GM12878 (cell line): ENCODE results near the gene DAD1. TPM values are rescaled to one million over a fixed set of nuclear protein-coding genes. Genes with fewer than 3 reads are reported as not detected.

Experiments used
- ATAC-seq: fragments of 200-7000 bp; cut with Tn5 transposase; 3 replicates; pipeline ENCODE4 v1.9.1; 2020; ENCODE audit warnings: mild to moderate bottlenecking, moderate library complexity
- BruUV-seq: library from RNA; stranded (reverse); fragments of 400-500 nt; replicated peaks from 2 replicates; lab custom pipeline; 2021; lab: Mats Ljungman, UMichigan
- CTCF ChIA-PET: fragments of 300-600 bp; sonication (Branson Sonifier 250); formaldehyde crosslinking; extraction: SDS; loops from one replicate; lab custom pipeline; 2021; ENCODE audit warnings: inconsistent platforms; lab: Yijun Ruan, JAX
- POLR2A ChIA-PET: fragments of 350-600 bp; formaldehyde crosslinking; extraction: SDS; loops from one replicate; lab custom pipeline; 2021; ENCODE audit warnings: inconsistent platforms; lab: Charles Lee
- RAD21 ChIA-PET: fragments of 300-600 bp; sonication (Branson Sonifier 250); formaldehyde crosslinking; loops from one replicate; lab custom pipeline; 2023; ENCODE audit warnings: antibody characterized with exemption; ENCODE audit not compliant: unreplicated experiment; lab: Charles Lee
- SMC1A ChIA-PET: fragments of 300-600 bp; sonication (Branson Sonifier 250); formaldehyde crosslinking; loops from one replicate; lab custom pipeline; 2023; ENCODE audit not compliant: unreplicated experiment, uncharacterized antibody; lab: Charles Lee
- DNase-seq: peaks from one replicate; pipeline ENCODE4 v3.0.0-alpha.2; 2011; ENCODE audit warnings: low read depth, low spot score
- FAIRE-seq: peaks from 3 replicates; lab custom pipeline; 2011; peaks lifted over from hg19 to GRCh38; lab: Jason Lieb, UNC
- H2AFZ ChIP-seq: 2 replicates; pipeline ENCODE4 v1.6.0; 2011; ENCODE audit warnings: low read depth, low read length, control low read depth; ENCODE audit not compliant: control insufficient read depth
- H3K27ac ChIP-seq: 2 replicates; pipeline ENCODE4 v1.5.1; 2011; ENCODE audit warnings: control low read depth; ENCODE audit not compliant: control insufficient read depth, insufficient read depth
- H3K27me3 ChIP-seq, 2 experiments: replicated peaks in 1 of 2; 2 replicates each; pipeline versions ENCODE4 v1.6.0 to v1.6.1; 2011; ENCODE audit warnings: low read length in 1 of 2; ENCODE audit not compliant: control insufficient read depth in 2 of 2, insufficient read depth in 2 of 2
- H3K36me3 ChIP-seq, 2 experiments: 2 replicates each; pipeline ENCODE4 v1.5.1; 2011; ENCODE audit warnings: low read length in 1 of 2; ENCODE audit not compliant: control insufficient read depth in 2 of 2, insufficient read depth in 2 of 2
- H3K4me1 ChIP-seq: 2 replicates; pipeline ENCODE4 v1.6.1; 2011; ENCODE audit warnings: mild to moderate bottlenecking, low read length, moderate library complexity, mixed read lengths; ENCODE audit not compliant: control insufficient read depth, insufficient read depth
- H3K4me2 ChIP-seq: 2 replicates; pipeline ENCODE4 v1.6.0; 2011; ENCODE audit warnings: control low read depth; ENCODE audit not compliant: control insufficient read depth, insufficient read depth
- H3K4me3 ChIP-seq: fragments of 200-600 bp; sonication (generic); 2 replicates; pipeline ENCODE4 v1.5.1; 2016
- H3K79me2 ChIP-seq: 2 replicates; pipeline ENCODE4 v1.6.0; 2011; ENCODE audit warnings: low read length; ENCODE audit not compliant: control insufficient read depth, insufficient read depth
- H3K9ac ChIP-seq: 2 replicates; pipeline ENCODE4 v1.8.0; 2011; ENCODE audit warnings: low read length, control low read depth, mixed read lengths; ENCODE audit not compliant: control insufficient read depth, insufficient read depth
- H3K9me3 ChIP-seq: replicated peaks from 3 replicates; pipeline ENCODE4 v1.5.1; 2011; ENCODE audit warnings: mild to moderate bottlenecking, low read length; ENCODE audit not compliant: control insufficient read depth, insufficient read depth
- H4K20me1 ChIP-seq: 2 replicates; pipeline ENCODE4 v1.6.0; 2011; ENCODE audit not compliant: control insufficient read depth, insufficient read depth
- ASH2L ChIP-seq: fragments of 300-600, 200-600 bp; sonication (generic); IDR thresholded peaks from 2 replicates; pipeline ENCODE4 v1.6.1; 2017; ENCODE audit warnings: low read depth, mild to moderate bottlenecking, borderline replicate concordance
- BCL11A ChIP-seq: IDR thresholded peaks from 2 replicates; pipeline ENCODE4 v1.6.1; 2011; ENCODE audit warnings: low read depth, low read length
- EGR1 ChIP-seq, 2 experiments: IDR thresholded peaks; 1 replicate in 1 of 2; 2 replicates in 1 of 2; pipeline ENCODE4 v1.6.1; 2011 to 2012; ENCODE audit warnings: low read depth in 2 of 2, low read length in 2 of 2, borderline replicate concordance in 1 of 2, mild to moderate bottlenecking in 1 of 2, moderate library complexity in 1 of 2
- HCFC1 ChIP-seq: fragments of 150-350 bp; IDR thresholded peaks from 2 replicates; pipeline ENCODE4 v1.6.1; 2014; ENCODE audit warnings: low read length
- IKZF2 ChIP-seq, 2 experiments: fragments of 450-650 bp; IDR thresholded peaks; 2 replicates each; pipeline ENCODE4 v1.6.1; 2017; ENCODE audit warnings: mild to moderate bottlenecking in 2 of 2, moderate library complexity in 2 of 2
- MEF2A ChIP-seq: IDR thresholded peaks from 2 replicates; pipeline ENCODE4 v1.6.1; 2011; ENCODE audit warnings: low read depth, mild to moderate bottlenecking, low read length, moderate library complexity; ENCODE audit not compliant: insufficient read depth
- NFYA ChIP-seq: IDR thresholded peaks from 2 replicates; pipeline ENCODE4 v1.6.1; 2011; ENCODE audit warnings: low read depth, mild to moderate bottlenecking, low read length, improper control_type of control experiment, borderline replicate concordance
- SMAD5 ChIP-seq: IDR thresholded peaks from 2 replicates; pipeline ENCODE4 v1.6.1; 2016; ENCODE audit warnings: antibody characterized with exemption, low read depth
- TARDBP ChIP-seq: IDR thresholded peaks from 2 replicates; pipeline ENCODE4 v1.6.1; 2016; ENCODE audit warnings: borderline replicate concordance
- TBL1XR1 ChIP-seq: IDR thresholded peaks from 2 replicates; pipeline ENCODE4 v1.6.1; 2012; ENCODE audit warnings: low read depth, low read length, improper control_type of control experiment
- WGBS: methylation state at CpG from one replicate; pipeline ENCODE4 v1.1.6; 2016; ENCODE audit warnings: low lambda C conversion rate; ENCODE audit not compliant: insufficient replicate concordance, insufficient coverage; ENCODE audit errors: missing lambda C conversion rate; 5-methylcytosine and 5-hydroxymethylcytosine counted together
- in situ Hi-C: fragments of 300-500 bp; cut with MboI; formaldehyde crosslinking; loops from 9 replicates; pipeline ENCODE4 v1.14.3; 2018; ENCODE audit warnings: mixed read lengths
- intact Hi-C: fragments of 100-400 bp; cut with micrococcal nuclease; formaldehyde crosslinking; loops from one replicate; pipeline ENCODE4 v1.14.2; 2022; ENCODE audit not compliant: unreplicated experiment
- polyA plus RNA-seq, 11 experiments: library from polyadenylated mRNA; depleted of rRNA in 4 of 11; unstranded in 6 of 11; stranded (reverse) in 5 of 11; fragments of >200 nt; fragmentation: Nextera tagmentation in 4 of 11; fragmentation: Illumina TruSeq in 1 of 11; extraction: Ambion mirVana in 4 of 11; extraction: Trizol in 1 of 11; gene quantifications; 1 replicate in 1 of 11; 2 replicates in 10 of 11; pipeline versions ENCODE4 v1.2.1 to v1.2.3, GENCODE V29; 2011 to 2016; ENCODE audit warnings: inconsistent platforms in 2 of 11, missing spikeins in 2 of 11, low read depth in 1 of 11
- total RNA-seq, 4 experiments: library from RNA; depleted of rRNA in 3 of 4; stranded (reverse); fragments of >200 nt in 3 of 4; fragmentation: Illumina TruSeq in 1 of 4; extraction: Trizol in 1 of 4; gene quantifications; 2 replicates each; pipeline versions ENCODE4 v1.2.1 to v1.2.3, GENCODE V29; 2013 to 2021
- TF ChIP-seq, protein P1 (sequence below): fragments of 450-650 bp; formaldehyde crosslinking; IDR thresholded peaks from 2 replicates; pipeline ENCODE4 v1.4.0; 2020; ENCODE audit warnings: mild to moderate bottlenecking, moderate library complexity
- TF ChIP-seq, protein P2 (sequence below), 3 experiments: IDR thresholded peaks in 2 of 3; conservative IDR thresholded peaks in 1 of 3; 2 replicates each; pipeline ENCODE4 v1.5.1; 2011; ENCODE audit warnings: low read depth in 3 of 3, low read length in 3 of 3, mild to moderate bottlenecking in 3 of 3, control low read depth in 2 of 3, moderate library complexity in 2 of 3, inconsistent platforms in 1 of 3, mixed read lengths in 1 of 3; ENCODE audit not compliant: control insufficient read depth in 2 of 3, insufficient read depth in 1 of 3; ENCODE audit errors: extremely low read depth in 1 of 3
- TF ChIP-seq, protein P3 (sequence below): fragments of 450-650 bp; formaldehyde crosslinking; IDR thresholded peaks from 2 replicates; pipeline ENCODE4 v1.5.0; 2022; ENCODE audit warnings: mild to moderate bottlenecking, missing genetic modification characterization

DAD1 gene
- total and polyA plus RNA-seq, 10 of the 15 experiments (the other 5 are each of a cell fraction or from before 2014, with no cell fraction given) = 161 to 920 (median 319) TPM

DNA sequence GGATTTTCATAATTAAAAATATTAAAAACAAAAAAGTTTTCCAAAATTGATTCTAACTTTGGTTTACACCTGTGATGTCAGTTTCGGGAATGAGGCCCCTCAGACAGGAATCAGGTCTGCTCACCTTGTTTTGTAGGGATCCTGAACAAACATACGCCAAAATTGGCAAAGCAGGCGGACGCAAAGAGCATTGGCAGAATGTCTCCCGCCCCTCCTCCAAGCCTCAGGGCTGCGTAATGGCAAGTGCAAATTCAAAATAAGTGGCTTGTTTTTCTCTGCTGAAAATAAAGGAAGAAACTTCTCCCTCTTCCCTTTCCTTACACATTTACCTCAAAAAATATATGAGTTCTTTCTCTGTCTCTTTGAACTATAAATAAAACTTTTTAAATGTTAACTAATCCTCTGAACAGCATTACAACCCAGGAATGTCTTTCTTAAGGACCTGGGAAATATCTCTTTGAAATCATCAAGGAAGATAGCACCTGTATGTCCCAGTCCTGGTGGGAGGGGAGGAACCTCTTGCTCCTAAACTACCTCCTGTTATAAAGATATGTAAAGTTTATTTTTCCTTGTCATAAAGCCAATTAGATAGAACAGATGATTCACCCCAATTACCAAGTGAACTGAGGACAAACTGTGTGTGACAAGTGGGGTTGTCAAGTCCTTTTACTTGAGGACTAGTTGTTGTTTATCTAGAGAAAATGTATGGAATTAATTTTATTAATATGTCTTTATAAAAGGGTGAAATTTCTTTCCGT lies 38.7 kb upstream of the DAD1 start (continued):
- TF ChIP-seq NFYA = no peak
- TF ChIP-seq, protein P1, sequence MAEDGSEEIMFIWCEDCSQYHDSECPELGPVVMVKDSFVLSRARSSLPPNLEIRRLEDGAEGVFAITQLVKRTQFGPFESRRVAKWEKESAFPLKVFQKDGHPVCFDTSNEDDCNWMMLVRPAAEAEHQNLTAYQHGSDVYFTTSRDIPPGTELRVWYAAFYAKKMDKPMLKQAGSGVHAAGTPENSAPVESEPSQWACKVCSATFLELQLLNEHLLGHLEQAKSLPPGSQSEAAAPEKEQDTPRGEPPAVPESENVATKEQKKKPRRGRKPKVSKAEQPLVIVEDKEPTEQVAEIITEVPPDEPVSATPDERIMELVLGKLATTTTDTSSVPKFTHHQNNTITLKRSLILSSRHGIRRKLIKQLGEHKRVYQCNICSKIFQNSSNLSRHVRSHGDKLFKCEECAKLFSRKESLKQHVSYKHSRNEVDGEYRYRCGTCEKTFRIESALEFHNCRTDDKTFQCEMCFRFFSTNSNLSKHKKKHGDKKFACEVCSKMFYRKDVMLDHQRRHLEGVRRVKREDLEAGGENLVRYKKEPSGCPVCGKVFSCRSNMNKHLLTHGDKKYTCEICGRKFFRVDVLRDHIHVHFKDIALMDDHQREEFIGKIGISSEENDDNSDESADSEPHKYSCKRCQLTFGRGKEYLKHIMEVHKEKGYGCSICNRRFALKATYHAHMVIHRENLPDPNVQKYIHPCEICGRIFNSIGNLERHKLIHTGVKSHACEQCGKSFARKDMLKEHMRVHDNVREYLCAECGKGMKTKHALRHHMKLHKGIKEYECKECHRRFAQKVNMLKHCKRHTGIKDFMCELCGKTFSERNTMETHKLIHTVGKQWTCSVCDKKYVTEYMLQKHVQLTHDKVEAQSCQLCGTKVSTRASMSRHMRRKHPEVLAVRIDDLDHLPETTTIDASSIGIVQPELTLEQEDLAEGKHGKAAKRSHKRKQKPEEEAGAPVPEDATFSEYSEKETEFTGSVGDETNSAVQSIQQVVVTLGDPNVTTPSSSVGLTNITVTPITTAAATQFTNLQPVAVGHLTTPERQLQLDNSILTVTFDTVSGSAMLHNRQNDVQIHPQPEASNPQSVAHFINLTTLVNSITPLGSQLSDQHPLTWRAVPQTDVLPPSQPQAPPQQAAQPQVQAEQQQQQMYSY (CRISPR knock-in tag) = no peak
- TF ChIP-seq, all 136 proteins: peak for 0

DNA sequence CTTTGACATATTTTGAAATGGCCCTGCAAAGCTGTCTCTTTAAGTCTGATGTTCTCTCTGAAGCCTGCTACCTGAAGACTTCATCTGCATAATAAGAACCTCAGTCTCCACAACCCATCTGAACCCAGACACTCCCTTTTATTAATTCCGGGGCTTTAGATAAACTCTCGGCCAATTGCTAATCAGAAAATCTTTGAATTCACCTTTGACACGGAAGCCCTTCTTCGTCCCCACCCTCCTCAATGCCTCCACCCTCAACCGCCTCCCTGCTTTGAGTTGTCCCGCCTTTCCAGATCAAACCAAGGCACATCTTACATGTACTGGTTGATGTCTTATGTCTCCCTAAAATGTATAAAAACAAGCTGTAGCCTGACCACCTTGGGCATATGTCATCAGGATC lies 37.6 kb upstream of the DAD1 start:
- in situ Hi-C loops = no loop called here
- Histone ChIP-seq H3K27ac (no peak overlapping the region), H3K4me3 (no peak overlapping the region), H3K4me2 (no peak overlapping the region), H3K9ac (no peak overlapping the region), H3K9me3 (no peaks in the 10 kb centered on the region; the same call in 2 of the 3 replicates), H2AFZ (no peak overlapping the region), H3K4me1 (no peaks in the 10 kb centered on the region), H3K79me2 (no peaks in the 10 kb centered on the region), H3K27me3 (no peaks in the 10 kb centered on the region; a peak in 1 of 4 replicates), H3K36me3 (no peaks in the 10 kb centered on the region), H4K20me1 (no peaks in the 10 kb centered on the region)
- intact Hi-C loops = no loop called here
- no TSS peak for BruUV-seq
- ChIA-PET SMC1A (no interaction called here), RAD21 (no interaction called here), CTCF (no interaction called here), POLR2A (no interaction called here)
- FAIRE-seq (no peak), ATAC-seq (no peak), DNase-seq (no peak)
- 57% methylated on average over 6 of the region's 6 CpGs for WGBS
- TF ChIP-seq SMAD5 = no peak
- TF ChIP-seq BCL11A = no peak
- TF ChIP-seq IKZF2 (IDR thresholded peaks at IDR 0.05) = no peak
- no peak for TF ChIP-seq MEF2A
- TF ChIP-seq HCFC1 = no peak
- TF ChIP-seq ASH2L = no peak
- no peak for TF ChIP-seq TBL1XR1
- no peak for TF ChIP-seq TARDBP
- TF ChIP-seq, protein P2, sequence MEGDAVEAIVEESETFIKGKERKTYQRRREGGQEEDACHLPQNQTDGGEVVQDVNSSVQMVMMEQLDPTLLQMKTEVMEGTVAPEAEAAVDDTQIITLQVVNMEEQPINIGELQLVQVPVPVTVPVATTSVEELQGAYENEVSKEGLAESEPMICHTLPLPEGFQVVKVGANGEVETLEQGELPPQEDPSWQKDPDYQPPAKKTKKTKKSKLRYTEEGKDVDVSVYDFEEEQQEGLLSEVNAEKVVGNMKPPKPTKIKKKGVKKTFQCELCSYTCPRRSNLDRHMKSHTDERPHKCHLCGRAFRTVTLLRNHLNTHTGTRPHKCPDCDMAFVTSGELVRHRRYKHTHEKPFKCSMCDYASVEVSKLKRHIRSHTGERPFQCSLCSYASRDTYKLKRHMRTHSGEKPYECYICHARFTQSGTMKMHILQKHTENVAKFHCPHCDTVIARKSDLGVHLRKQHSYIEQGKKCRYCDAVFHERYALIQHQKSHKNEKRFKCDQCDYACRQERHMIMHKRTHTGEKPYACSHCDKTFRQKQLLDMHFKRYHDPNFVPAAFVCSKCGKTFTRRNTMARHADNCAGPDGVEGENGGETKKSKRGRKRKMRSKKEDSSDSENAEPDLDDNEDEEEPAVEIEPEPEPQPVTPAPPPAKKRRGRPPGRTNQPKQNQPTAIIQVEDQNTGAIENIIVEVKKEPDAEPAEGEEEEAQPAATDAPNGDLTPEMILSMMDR (IDR thresholded peaks at IDR 0.05 in 2 of 3, conservative IDR thresholded peaks at IDR 0.05 in 1 of 3; ENCODE audit: control insufficient read depth in 2 of 3, extremely low read depth in 1 of 3, insufficient read depth in 1 of 3, low read depth in 3 of 3, low read length in 3 of 3) = no peak
- TF ChIP-seq EGR1 (IDR thresholded peaks at IDR 0.05; ENCODE audit: borderline replicate concordance in 1 of 2, low read depth in 2 of 2, low read length in 2 of 2) = no peak
- TF ChIP-seq, protein P3, sequence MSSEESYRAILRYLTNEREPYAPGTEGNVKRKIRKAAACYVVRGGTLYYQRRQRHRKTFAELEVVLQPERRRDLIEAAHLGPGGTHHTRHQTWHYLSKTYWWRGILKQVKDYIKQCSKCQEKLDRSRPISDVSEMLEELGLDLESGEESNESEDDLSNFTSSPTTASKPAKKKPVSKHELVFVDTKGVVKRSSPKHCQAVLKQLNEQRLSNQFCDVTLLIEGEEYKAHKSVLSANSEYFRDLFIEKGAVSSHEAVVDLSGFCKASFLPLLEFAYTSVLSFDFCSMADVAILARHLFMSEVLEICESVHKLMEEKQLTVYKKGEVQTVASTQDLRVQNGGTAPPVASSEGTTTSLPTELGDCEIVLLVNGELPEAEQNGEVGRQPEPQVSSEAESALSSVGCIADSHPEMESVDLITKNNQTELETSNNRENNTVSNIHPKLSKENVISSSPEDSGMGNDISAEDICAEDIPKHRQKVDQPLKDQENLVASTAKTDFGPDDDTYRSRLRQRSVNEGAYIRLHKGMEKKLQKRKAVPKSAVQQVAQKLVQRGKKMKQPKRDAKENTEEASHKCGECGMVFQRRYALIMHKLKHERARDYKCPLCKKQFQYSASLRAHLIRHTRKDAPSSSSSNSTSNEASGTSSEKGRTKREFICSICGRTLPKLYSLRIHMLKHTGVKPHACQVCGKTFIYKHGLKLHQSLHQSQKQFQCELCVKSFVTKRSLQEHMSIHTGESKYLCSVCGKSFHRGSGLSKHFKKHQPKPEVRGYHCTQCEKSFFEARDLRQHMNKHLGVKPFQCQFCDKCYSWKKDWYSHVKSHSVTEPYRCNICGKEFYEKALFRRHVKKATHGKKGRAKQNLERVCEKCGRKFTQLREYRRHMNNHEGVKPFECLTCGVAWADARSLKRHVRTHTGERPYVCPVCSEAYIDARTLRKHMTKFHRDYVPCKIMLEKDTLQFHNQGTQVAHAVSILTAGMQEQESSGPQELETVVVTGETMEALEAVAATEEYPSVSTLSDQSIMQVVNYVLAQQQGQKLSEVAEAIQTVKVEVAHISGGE (CRISPR knock-in tag) = no peak
